ENCODE measurements around the gene SLC12A7.

GRCh38 chr5:1016476-1016875, 95.4 kb downstream of the SLC12A7 start:
- TF ChIP-seq CTCF (conservative IDR thresholded peaks at IDR 0.05; ENCODE audit: low read length) (no peak), EZH2phosphoT487 (IDR thresholded peaks at IDR 0.05; ENCODE audit: borderline replicate concordance) (no peak)

Measured in Loucy (cell line).